Activated B cell treated with CpG ODN at 0.5 μM for 24 hours (primary cell): ENCODE measurements around the gene SLC25A43. TPM values are rescaled to one million over a fixed set of nuclear protein-coding genes. Genes with fewer than 3 reads are reported as not detected.

ENCODE experiments used
- ATAC-seq: fragments of 200-7000 bp; cut with Tn5 transposase; one replicate; pipeline ENCODE4 v1.10.0; 2021; ENCODE audit warnings: low read depth, mild to moderate bottlenecking, moderate library complexity
- CTCF ChIA-PET: fragments of 350-600 bp; sonication (Branson Sonifier 250); formaldehyde crosslinking; loops from one replicate; lab custom pipeline; 2021; ENCODE audit warnings: antibody characterized with exemption; lab: Charles Lee
- POLR2A ChIA-PET: fragments of 350-600 bp; sonication (Branson Sonifier 250); formaldehyde crosslinking; loops from one replicate; lab custom pipeline; 2021; ENCODE audit warnings: antibody characterized with exemption; lab: Charles Lee
- DNase-seq: peaks from one replicate; pipeline ENCODE4 v3.0.0; 2022
- H3K27ac Mint-ChIP-seq: one replicate; pipeline ENCODE4 v1.8.0; 2020; ENCODE audit warnings: mixed read lengths
- H3K27me3 Mint-ChIP-seq: one replicate; pipeline ENCODE4 v1.8.0; 2021; ENCODE audit warnings: mixed read lengths
- H3K36me3 Mint-ChIP-seq: one replicate; pipeline ENCODE4 v1.8.0; 2021; ENCODE audit warnings: low read depth, mixed read lengths
- H3K4me1 Mint-ChIP-seq: one replicate; pipeline ENCODE4 v1.8.0; 2021; ENCODE audit warnings: mixed read lengths
- H3K4me3 Mint-ChIP-seq: one replicate; pipeline ENCODE4 v1.8.0; 2020; ENCODE audit warnings: mild to moderate bottlenecking, mixed read lengths
- H3K9me3 Mint-ChIP-seq: one replicate; pipeline ENCODE4 v1.8.0; 2020; ENCODE audit warnings: mixed read lengths
- intact Hi-C: fragments of 100-400 bp; cut with micrococcal nuclease; formaldehyde crosslinking; loops from one replicate; pipeline ENCODE4 v1.15.1; 2024
- total RNA-seq: library from RNA; stranded (reverse); gene quantifications from 2 replicates; pipeline ENCODE4 v1.2.3, GENCODE V29; 2022
- TF ChIP-seq, protein P1 (sequence below): fragments of 200-600 bp; IDR thresholded peaks from one replicate; pipeline ENCODE4 v1.8.0; 2022; ENCODE audit warnings: antibody characterized with exemption, mild to moderate bottlenecking

The SLC25A43 gene
- total RNA-seq, 1 donor from 2014 or later: 11.0 TPM

DNA sequence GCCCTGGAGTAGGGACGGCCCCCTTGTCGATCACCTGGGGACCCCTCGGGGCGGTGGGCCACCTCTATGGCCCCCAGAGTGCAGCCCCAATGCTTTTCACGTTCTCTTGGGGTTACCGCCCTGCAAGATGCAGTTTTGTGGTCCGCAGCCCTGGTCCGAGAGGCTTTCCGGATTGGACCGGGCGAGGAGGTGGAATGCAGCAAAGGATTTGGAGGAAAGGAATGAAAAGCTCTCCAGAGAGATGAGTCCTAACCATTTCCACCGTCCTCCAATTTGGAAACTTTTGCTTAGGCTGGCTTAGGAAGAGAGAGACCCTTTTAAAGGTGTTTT, 601 bp downstream of the SLC25A43 start:
- TF ChIP-seq, protein P1, sequence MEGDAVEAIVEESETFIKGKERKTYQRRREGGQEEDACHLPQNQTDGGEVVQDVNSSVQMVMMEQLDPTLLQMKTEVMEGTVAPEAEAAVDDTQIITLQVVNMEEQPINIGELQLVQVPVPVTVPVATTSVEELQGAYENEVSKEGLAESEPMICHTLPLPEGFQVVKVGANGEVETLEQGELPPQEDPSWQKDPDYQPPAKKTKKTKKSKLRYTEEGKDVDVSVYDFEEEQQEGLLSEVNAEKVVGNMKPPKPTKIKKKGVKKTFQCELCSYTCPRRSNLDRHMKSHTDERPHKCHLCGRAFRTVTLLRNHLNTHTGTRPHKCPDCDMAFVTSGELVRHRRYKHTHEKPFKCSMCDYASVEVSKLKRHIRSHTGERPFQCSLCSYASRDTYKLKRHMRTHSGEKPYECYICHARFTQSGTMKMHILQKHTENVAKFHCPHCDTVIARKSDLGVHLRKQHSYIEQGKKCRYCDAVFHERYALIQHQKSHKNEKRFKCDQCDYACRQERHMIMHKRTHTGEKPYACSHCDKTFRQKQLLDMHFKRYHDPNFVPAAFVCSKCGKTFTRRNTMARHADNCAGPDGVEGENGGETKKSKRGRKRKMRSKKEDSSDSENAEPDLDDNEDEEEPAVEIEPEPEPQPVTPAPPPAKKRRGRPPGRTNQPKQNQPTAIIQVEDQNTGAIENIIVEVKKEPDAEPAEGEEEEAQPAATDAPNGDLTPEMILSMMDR: no peak
- Mint-ChIP-seq H3K4me1 (peaks cover 32% of the 10 kb centered on the region), H3K36me3 (no peaks in the 10 kb centered on the region), H3K4me3 (peak overlapping the region; percentile 79), H3K27ac (peak overlapping the region; percentile 65), H3K27me3 (no peaks in the 10 kb centered on the region), H3K9me3 (no peaks in the 10 kb centered on the region)
- intact Hi-C loops: loop anchor here (1.0 to 10.0 kb wide), 4 partner anchors 28 to 475 kb away; partner anchors contain the start of genes NDUFA1, PGRMC1 and RNF113A
- ChIA-PET CTCF (no interaction called here), POLR2A (interaction anchor here (0.6 to 1.1 kb wide), 4 partner anchors 27 to 248 kb away, joined by 3 to 8 read pairs (median 6); partner anchors contain the start of gene SLC25A5)
- DNase-seq: no peak
- ATAC-seq: no peak

- no peak overlapping the region for H3K27ac Mint-ChIP-seq
- CTCF ChIA-PET: no interaction called here
These were observed 2.4 kb downstream of the SLC25A43 start for GRCh38 chrX:119401569-119401968.

GRCh38 chrX:119402588-119402987, 3.5 kb downstream of the SLC25A43 start:
- Mint-ChIP-seq H3K9me3 (no peaks in the 10 kb centered on the region), H3K27me3 (no peaks in the 10 kb centered on the region), H3K4me1 (peaks cover 32% of the 10 kb centered on the region), H3K27ac (no peak overlapping the region), H3K4me3 (no peak overlapping the region), H3K36me3 (peaks cover 8% of the 10 kb centered on the region)
- ChIA-PET POLR2A (interaction anchor here (0.8 kb wide), 1 partner anchor 162 kb away, joined by 3 read pairs; no protein-coding TSS in a partner anchor), CTCF (no interaction called here)
- DNase-seq (no peak), ATAC-seq (no peak)
- TF ChIP-seq, protein P1: no peak
- intact Hi-C loops: loop anchor here (10.0 kb wide), 1 partner anchor 168 kb away; the partner anchor contains the start of gene PGRMC1

More at GRCh38 chrX:119401569-119401968, 2.4 kb downstream of the SLC25A43 start:
- no peak for ATAC-seq
- Mint-ChIP-seq H3K4me1 (peaks cover 32% of the 10 kb centered on the region), H3K4me3 (no peak overlapping the region), H3K9me3 (no peaks in the 10 kb centered on the region), H3K36me3 (peaks cover 2% of the 10 kb centered on the region), H3K27me3 (no peaks in the 10 kb centered on the region)
- intact Hi-C loops: loop anchor here (10.0 kb wide), 1 partner anchor 167 kb away; the partner anchor contains the start of gene PGRMC1
- TF ChIP-seq, protein P1: no peak
- POLR2A ChIA-PET: interaction anchor here (0.5 kb wide), 1 partner anchor 287 kb away, joined by 6 read pairs; no protein-coding TSS in a partner anchor
- no peak for DNase-seq

GRCh38 chrX:119406776-119407175, 7.6 kb downstream of the SLC25A43 start:
- DNase-seq (no peak), ATAC-seq (no peak)
- Mint-ChIP-seq H3K4me3 (no peak overlapping the region), H3K27ac (no peak overlapping the region), H3K27me3 (no peaks in the 10 kb centered on the region), H3K4me1 (peaks cover 4% of the 10 kb centered on the region), H3K36me3 (peaks cover 21% of the 10 kb centered on the region), H3K9me3 (no peaks in the 10 kb centered on the region)
- TF ChIP-seq, protein P1: no peak
- intact Hi-C loops: loop anchor here (10.0 kb wide), 1 partner anchor 172 kb away; the partner anchor contains the start of gene PGRMC1
- POLR2A ChIA-PET: no interaction called here
- CTCF ChIA-PET: no interaction called here

DNA sequence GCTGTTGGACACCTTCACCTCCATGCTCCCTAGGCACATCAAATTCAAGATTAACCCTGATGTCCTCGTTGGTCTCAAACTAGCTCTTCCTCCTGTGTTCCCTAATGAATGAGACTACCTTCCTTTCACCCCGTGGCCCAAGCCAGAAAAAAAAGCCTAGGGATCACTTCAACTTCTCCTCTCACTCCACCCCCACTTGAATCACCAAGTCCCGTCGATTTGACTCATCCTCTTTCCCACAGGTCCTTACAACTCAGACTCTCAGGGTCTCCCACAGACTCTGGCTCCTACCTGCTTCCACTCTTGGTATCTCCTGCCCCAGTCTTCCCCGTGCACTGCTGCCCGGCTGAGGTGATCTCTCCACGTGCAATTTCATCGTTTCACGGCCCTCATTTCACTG, 8.5 kb downstream of the SLC25A43 start:
- Mint-ChIP-seq H3K4me1 (peaks cover 2% of the 10 kb centered on the region), H3K27me3 (no peaks in the 10 kb centered on the region), H3K4me3 (no peak overlapping the region), H3K9me3 (no peaks in the 10 kb centered on the region), H3K27ac (peak overlapping the region; percentile 5), H3K36me3 (peaks cover 21% of the 10 kb centered on the region)
- ChIA-PET CTCF (no interaction called here), POLR2A (no interaction called here)
- no peak for ATAC-seq
- TF ChIP-seq, protein P1: no peak
- intact Hi-C loops: loop anchor here (10.0 kb wide), 1 partner anchor 173 kb away; the partner anchor contains the start of gene PGRMC1
- no peak for DNase-seq
